Stimulated activated CD4-positive, alpha-beta T cell treated with anti-CD3 and anti-CD28 coated beads, Interleukin-12 subunit alpha, Interleukin-12 subunit beta, amount 100 ng/mL, for 48 hours (primary cell): ENCODE data around the gene TRIM68.

Experiments
- DNase-seq, 3 donors: peaks; one replicate each; pipeline ENCODE4 v3.0.0-alpha.2; 2020; ENCODE audit warnings: low read depth in 2 of 3, low spot score in 1 of 3

The TRIM68 gene

GRCh38 chr11:4606231-4607015, 1.6 kb downstream of the TRIM68 start:
- DNase-seq, result no peak

GRCh38 chr11:4605057-4605456, 3.0 kb downstream of the TRIM68 start:
- no peak for DNase-seq

DNA sequence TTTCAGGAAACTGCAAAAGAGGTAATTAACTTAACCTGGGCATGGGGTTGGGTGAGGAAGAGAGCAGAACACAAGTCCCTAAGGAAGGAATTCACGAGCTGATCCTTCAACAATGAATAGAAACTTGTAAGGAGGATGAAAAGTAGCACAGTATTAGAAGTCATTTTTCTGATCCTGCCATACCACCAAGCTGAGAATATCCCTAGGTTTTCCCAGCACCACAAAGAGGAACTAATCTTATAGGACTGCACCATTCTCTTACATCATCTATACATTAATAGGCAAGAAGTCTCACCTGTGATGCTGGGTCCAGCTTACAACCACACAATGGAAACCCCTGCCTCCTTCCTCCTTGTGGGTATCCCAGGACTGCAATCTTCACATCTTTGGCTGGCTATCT, 14.3 kb downstream of the TRIM68 start, which contains the start of gene OR52I1:
Gene OR52I1, plus strand, starts transcription at position 301 of the 400 bp plus-strand sequence. Its CDS starts 0 bp downstream, at position 301.
- no peak for DNase-seq

- DNase-seq, result no peak
Measured at GRCh38 chr11:4589017-4589416, 19.0 kb downstream of the TRIM68 start.

DNA sequence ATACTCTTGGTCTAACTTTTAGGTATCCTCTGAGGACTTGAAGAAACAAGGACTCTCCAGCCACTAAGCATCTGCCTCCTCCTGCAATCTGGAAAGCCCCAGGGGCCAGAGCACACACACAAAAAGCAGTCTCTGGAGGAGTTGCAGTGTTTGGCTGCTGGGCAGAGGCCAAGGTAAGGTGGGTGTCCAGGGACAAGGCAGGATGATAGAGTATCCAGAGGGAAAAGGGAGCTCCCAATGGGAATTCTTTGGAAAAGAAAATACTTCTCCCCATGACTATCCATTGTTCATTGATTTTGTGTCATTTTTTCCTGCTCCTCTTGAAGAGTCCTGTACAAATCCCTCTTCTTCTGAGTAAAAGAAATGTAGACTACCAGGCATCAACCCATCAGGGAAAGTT, 26.6 kb downstream of the TRIM68 start, which contains the start of gene OR52I2:
Gene OR52I2, plus strand, starts transcription at position 301 of the 400 bp plus-strand sequence.
- DNase-seq, result no peak

DNA sequence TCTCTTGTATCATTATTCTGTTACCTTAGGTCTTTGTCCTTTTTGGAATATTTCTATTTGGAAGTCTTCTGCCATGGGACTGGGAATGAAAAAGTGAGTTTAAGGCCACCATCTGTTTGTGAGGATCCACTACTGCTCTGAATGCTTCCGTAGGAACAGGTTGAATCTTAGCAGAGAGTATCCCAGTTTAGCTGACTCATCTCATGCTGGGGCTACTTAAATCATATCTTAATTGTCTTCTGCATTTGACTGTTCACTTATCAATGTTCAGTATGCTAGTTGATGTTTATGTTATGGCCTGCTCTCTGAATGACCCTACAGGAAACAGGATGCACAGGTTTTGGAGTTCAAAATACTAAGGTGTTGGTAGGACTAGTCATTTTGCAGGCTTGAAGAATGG, 27.9 kb downstream of the TRIM68 start:
- DNase-seq, result no peak

DNA sequence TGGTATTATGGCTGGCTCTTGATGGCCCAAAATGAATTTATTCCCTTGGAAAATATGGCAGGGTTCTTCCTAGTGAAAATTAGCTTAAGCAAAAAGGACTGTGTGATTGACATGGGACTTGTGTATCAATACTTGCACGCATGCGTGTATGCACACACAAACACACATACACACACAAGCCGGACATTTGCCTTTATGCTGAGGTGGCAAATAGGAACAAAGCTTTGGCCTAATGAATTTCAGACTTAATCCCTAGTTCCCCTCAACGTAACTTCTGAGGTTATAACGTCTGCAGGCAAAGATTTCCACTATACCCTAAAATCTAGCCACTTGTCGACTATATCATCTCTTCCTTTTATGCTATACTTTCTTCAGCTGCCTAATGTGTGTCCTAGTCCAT, 29.4 kb downstream of the TRIM68 start:
- no peak for DNase-seq

DNA sequence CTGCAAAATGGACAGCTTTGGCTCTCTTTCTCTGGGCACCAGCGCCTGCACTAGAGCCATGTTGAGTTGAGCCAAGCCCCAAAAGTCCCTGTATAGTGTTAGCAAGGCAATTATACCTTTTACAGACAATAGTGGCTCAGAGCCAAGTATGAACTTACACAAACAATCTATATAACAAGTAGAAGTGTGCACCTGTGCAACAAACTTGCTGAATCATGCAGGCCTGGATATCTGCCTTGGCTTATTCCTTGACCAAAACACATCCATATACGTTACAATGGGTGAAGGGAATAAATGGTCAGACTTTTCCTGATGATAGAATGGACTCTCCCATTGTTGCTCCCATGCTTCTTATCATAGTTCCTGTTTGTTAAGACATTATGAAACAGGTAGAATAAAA, 30.3 kb downstream of the TRIM68 start:
- no peak for DNase-seq

DNA sequence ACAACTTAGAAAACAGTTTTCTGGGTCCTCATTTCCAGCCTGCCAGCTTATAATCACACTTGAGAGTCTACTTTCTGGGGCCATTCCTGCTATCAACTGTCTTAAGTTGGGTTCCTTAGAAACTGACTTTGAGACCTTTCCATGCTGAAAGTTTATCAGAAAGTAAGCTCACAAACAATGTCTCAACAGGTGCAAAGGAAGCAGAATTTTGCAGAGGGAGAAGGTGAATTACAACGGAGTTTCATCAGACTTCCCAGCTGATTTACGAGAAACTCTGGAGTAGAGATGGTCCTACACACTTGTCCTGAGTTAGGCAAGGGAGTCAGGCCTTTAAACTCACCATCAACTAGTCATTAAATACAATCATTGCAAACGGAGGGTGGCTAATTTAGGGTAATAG, 31.2 kb downstream of the TRIM68 start:
- no peak for DNase-seq

DNA sequence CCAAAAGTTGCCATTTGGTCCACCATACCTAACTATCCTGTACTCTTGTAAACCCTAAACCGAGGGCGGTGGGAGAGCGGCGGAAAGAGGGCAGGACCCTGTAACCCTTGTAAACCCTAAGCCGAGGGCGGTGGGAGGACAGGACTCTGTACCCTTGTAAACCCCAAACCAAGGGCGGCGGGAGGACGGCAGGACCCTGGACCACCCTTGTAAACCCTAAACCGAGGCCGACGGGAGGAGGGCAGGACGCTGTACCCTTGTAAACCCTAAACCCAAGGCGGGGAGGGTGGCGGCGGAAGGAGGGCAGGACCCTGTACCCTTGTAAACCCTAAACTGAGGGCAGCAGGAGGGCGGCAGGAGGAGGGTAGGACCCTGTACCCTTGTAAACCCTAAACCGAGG, 39.0 kb downstream of the TRIM68 start:
- DNase-seq, result no peak

DNA sequence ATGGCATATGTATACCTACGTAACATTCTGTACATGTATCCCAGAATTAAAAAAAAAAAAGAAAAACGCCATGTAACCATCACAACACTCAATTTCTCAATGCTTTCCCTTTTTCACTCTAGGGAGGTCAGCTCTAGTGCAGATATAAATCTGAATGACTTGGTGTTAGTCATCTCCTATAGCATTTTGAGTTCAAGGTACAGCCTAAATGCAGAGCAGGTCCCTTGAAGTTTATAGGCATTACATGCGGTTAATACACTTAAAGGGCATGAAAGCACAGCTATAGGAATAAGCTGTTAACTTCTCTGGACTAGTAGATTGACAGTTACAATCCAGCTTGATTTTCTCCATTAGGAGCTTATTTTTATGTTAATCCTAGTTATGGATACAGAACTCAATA, 42.7 kb downstream of the TRIM68 start:
- no peak for DNase-seq

- no peak for DNase-seq
Measured at GRCh38 chr11:4560467-4560866, 47.6 kb downstream of the TRIM68 start.

GRCh38 chr11:4559527-4560440, 48.2 kb downstream of the TRIM68 start:
- no peak for DNase-seq

DNA sequence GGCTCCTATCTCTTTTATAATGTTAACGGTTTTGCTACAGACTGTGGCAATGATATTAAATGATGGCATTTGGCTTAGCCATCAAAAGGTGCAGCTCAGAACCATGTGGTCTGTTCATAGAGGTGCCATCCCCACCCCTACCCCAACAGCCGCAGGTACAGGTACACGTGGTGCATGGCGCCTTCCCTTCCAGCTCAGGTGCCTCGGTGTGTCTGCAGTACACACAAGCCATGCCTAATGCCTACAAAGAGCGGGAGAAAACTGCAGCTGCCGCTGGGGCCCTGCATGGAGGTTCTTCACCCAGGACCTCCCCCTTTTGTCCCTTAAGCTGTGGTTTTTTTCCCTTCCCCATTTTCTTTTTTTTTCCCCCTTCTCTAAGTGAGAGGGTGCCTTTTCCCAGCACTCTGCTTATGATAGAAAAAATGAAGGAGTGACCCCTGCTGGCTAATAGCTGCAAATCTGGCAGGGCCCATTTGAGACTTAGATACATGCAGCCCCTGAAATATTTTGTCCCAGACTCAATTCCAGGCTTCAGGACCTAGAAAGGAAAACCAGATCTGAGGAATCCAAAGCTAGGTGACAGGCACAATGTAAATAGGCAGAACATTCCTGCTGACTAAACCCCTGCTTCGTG, 56.6 kb downstream of the TRIM68 start:
- no peak for DNase-seq
